ENCODE measurements around the gene LRIG1. TPM values are rescaled to one million over a fixed set of nuclear protein-coding genes. Genes with fewer than 3 reads are reported as not detected.

Gene LRIG1
- total RNA-seq, 1 experiment from 2014 or later = 14.7 TPM

DNA sequence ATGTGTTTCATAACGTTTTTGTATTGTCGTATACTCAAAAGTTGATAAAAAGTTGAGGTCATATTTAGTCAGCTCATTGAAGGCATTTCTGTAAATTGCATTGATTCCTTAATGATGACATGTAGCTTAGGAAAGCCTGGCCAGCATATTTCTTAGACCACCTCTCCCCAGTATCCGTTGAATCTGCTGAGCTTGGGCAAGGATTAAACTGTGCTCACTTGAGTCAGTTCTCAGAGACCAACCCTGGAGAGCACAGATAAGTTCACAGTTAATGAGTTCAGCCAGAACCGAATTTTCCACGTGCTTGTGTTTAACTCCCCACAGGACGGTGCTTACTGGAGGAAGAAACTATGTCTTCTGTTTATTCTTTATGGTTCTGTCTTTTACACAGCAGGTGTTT lies 147.3 kb downstream of the LRIG1 start:
- CTCF ChIA-PET = no interaction called here
- TF ChIP-seq, protein P1, sequence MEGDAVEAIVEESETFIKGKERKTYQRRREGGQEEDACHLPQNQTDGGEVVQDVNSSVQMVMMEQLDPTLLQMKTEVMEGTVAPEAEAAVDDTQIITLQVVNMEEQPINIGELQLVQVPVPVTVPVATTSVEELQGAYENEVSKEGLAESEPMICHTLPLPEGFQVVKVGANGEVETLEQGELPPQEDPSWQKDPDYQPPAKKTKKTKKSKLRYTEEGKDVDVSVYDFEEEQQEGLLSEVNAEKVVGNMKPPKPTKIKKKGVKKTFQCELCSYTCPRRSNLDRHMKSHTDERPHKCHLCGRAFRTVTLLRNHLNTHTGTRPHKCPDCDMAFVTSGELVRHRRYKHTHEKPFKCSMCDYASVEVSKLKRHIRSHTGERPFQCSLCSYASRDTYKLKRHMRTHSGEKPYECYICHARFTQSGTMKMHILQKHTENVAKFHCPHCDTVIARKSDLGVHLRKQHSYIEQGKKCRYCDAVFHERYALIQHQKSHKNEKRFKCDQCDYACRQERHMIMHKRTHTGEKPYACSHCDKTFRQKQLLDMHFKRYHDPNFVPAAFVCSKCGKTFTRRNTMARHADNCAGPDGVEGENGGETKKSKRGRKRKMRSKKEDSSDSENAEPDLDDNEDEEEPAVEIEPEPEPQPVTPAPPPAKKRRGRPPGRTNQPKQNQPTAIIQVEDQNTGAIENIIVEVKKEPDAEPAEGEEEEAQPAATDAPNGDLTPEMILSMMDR (IDR thresholded peaks at IDR 0.05; ENCODE audit: unreplicated experiment) = no peak
- no peaks in the 10 kb centered on the region for H3K27me3 Mint-ChIP-seq (ENCODE audit: unreplicated experiment)
- no peaks in the 10 kb centered on the region for H3K9me3 Mint-ChIP-seq (ENCODE audit: low read depth, unreplicated experiment)
- H3K27ac Mint-ChIP-seq (ENCODE audit: unreplicated experiment) = no peak overlapping the region
- intact Hi-C loops (cut with micrococcal nuclease; ENCODE audit: unreplicated experiment) = no loop called here
- BruUV-seq (replicated peaks) = no TSS peak
- no peaks in the 10 kb centered on the region for H3K4me1 Mint-ChIP-seq (ENCODE audit: low read depth, unreplicated experiment)
- H3K36me3 Mint-ChIP-seq (ENCODE audit: insufficient read depth, unreplicated experiment) = no peaks in the 10 kb centered on the region
- H3K4me3 Mint-ChIP-seq (ENCODE audit: low read depth, unreplicated experiment) = no peak overlapping the region
- DNase-seq = no peak

DNA sequence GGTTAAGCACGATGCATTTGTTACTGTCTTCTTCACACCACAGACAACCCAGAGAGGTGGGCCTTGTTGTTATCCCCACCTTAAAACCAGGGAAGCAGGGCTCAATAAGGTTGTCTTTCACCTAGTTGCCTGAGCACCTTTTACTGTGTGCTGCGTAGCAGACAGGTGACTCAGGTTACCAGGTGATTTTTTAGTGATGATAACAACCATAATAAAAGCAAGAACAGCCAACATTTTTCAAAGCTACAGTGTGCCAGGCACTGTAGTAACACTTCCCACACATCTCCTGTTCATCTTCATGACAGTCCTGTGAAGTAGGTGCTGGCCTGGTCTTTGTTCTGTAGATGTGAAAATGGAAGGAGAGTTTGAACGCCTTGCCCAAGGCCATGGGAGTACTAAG lies 147.8 kb downstream of the LRIG1 start:
- BruUV-seq (replicated peaks) = no TSS peak
- DNase-seq = no peak

DNA sequence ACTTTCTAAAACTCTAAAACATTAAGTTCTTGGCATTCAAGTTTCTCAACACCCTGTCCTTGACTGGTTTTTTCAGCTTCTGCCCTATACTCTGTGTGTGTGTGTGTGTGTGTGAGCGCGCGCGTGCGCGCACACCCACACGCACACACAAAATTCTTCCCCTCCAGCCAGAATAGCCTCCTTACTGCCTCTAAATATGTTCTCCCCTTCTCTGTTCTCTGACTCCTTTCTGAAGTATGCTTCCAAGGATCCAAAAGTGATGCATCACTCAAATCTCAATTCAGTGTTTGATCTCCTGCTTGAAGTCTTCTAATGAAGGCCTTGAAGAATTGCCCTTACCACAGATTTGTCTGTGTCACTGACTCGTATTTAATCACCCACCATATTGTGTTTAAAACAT lies 150.2 kb downstream of the LRIG1 start:
- TF ChIP-seq, protein P1 (IDR thresholded peaks at IDR 0.05; ENCODE audit: unreplicated experiment) = no peak
- peaks cover 2% of the 10 kb centered on the region for H3K4me1 Mint-ChIP-seq (ENCODE audit: low read depth, unreplicated experiment)
- no peaks in the 10 kb centered on the region for H3K36me3 Mint-ChIP-seq (ENCODE audit: insufficient read depth, unreplicated experiment)
- no peak for DNase-seq
- no TSS peak for BruUV-seq (replicated peaks)
- CTCF ChIA-PET = no interaction called here
- intact Hi-C loops (cut with micrococcal nuclease; ENCODE audit: unreplicated experiment) = no loop called here
- no peaks in the 10 kb centered on the region for H3K9me3 Mint-ChIP-seq (ENCODE audit: low read depth, unreplicated experiment)
- H3K27ac Mint-ChIP-seq (ENCODE audit: unreplicated experiment) = no peak overlapping the region
- no peak overlapping the region for H3K4me3 Mint-ChIP-seq (ENCODE audit: low read depth, unreplicated experiment)
- no peaks in the 10 kb centered on the region for H3K27me3 Mint-ChIP-seq (ENCODE audit: unreplicated experiment)

More for the DNA sequence above, 147.8 kb downstream of the LRIG1 start:
- CTCF ChIA-PET = no interaction called here
- no peaks in the 10 kb centered on the region for H3K9me3 Mint-ChIP-seq (ENCODE audit: low read depth, unreplicated experiment)
- no peak overlapping the region for H3K27ac Mint-ChIP-seq (ENCODE audit: unreplicated experiment)
- no peak overlapping the region for H3K4me3 Mint-ChIP-seq (ENCODE audit: low read depth, unreplicated experiment)
- no peaks in the 10 kb centered on the region for H3K27me3 Mint-ChIP-seq (ENCODE audit: unreplicated experiment)
- TF ChIP-seq, protein P1 (IDR thresholded peaks at IDR 0.05; ENCODE audit: unreplicated experiment) = no peak
- intact Hi-C loops (cut with micrococcal nuclease; ENCODE audit: unreplicated experiment) = no loop called here
- H3K36me3 Mint-ChIP-seq (ENCODE audit: insufficient read depth, unreplicated experiment) = no peaks in the 10 kb centered on the region
- no peaks in the 10 kb centered on the region for H3K4me1 Mint-ChIP-seq (ENCODE audit: low read depth, unreplicated experiment)

DNA sequence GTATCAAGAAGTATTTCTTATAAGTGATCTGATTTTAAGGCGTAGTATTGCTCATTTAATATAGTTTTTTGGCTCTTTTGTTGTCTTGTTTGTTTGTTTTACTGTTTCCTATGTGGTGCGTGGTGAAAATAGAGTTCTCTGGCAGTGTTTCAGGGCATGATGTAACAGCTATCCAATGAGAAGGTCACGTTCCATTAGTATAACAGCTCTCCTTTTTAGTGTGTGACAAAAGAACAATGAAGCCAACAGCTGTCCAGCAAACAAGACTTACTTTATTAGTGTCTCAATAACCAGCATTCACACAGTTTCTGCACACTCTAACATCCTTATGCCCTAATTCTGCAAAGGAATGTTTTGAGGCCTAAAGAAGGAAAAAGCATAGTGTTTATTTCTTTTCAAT lies 152.1 kb downstream of the LRIG1 start:
- Mint-ChIP-seq H3K4me1 (ENCODE audit: low read depth, unreplicated experiment) (peaks cover 13% of the 10 kb centered on the region), H3K27me3 (ENCODE audit: unreplicated experiment) (no peaks in the 10 kb centered on the region), H3K36me3 (ENCODE audit: insufficient read depth, unreplicated experiment) (no peaks in the 10 kb centered on the region), H3K27ac (ENCODE audit: unreplicated experiment) (no peak overlapping the region), H3K4me3 (ENCODE audit: low read depth, unreplicated experiment) (no peak overlapping the region), H3K9me3 (ENCODE audit: low read depth, unreplicated experiment) (no peaks in the 10 kb centered on the region)
- BruUV-seq (replicated peaks) = no TSS peak
- intact Hi-C loops (cut with micrococcal nuclease; ENCODE audit: unreplicated experiment) = no loop called here
- CTCF ChIA-PET = no interaction called here
- TF ChIP-seq, protein P1 (IDR thresholded peaks at IDR 0.05; ENCODE audit: unreplicated experiment) = no peak
- DNase-seq = no peak

All from Calu3 (cell line).